ENCODE measurements around the gene SARM1. TPM values are rescaled to one million over a fixed set of nuclear protein-coding genes. Genes with fewer than 3 reads are reported as not detected.

SARM1 gene
- total and polyA plus RNA-seq, 2 of the 13 experiments (the other 11 are each of a cell fraction or from before 2014, with no cell fraction given) = 0.73 to 0.86 TPM

DNA sequence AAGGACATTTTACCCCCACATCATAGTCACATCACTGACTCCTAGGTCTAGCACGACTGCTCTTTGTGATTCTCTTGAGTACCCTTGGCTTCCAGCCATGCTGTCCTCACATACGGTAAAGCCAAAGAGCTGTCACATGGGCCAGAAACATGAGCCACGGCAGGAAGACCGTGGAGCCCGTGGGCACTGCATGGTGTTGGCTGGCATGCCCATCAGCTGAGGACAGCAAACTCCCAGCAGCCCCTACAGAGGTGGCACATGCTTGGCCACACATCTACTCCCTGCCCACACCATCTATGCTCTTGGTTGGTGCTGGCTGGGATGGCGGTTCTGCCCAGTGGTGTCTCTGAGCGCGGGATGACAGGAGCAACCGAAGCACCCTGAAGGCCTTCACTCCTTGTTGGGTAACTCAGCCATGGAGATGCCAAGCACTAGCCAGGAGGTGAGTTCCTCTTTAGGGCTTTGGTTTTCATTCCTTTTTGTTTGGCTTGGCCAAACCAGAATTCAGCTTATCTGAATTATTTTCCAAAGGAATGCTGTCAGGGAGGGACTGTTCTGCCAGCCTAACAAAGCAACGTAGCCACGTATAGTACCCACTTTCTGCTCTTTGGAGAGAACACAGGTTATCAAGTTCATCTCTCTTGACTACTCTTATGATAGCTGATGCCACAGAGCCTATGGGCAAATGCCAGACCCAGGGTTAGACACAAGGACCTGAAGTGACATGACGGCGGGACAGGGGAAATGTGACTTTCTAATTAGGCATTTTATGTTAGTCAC, 25.9 kb upstream of the SARM1 start (continued):
- peak in 1 of 2 experiments; percentile 39; a peak in 1 of 4 replicates for TF ChIP-seq POLR2A (IDR thresholded peaks at IDR 0.05; ENCODE audit: insufficient read depth in 1 of 2, low read depth in 2 of 2, low read length in 2 of 2)
- no peak for TF ChIP-seq NFRKB (IDR thresholded peaks at IDR 0.05)
- TF ChIP-seq ATF7 (IDR thresholded peaks at IDR 0.05) = no peak
- TF ChIP-seq ATF7 (CRISPR knock-in tag; IDR thresholded peaks at IDR 0.05) = no peak
- TF ChIP-seq ZNF816 (CRISPR knock-in tag; IDR thresholded peaks at IDR 0.05; ENCODE audit: borderline replicate concordance) = no peak

GRCh38 chr17:28346199-28346580, 25.3 kb upstream of the SARM1 start:
- no peaks in the 10 kb centered on the region for H4K20me1 ChIP-seq (ENCODE audit: insufficient read depth, low read length)
- DNase-seq (ENCODE audit: low spot score) (no peak), ATAC-seq (no peak), FAIRE-seq (no peak)
- no peaks in the 10 kb centered on the region for H3K79me2 ChIP-seq (ENCODE audit: insufficient read depth, low read length)
- 0 out of 2 replicates have a peak overlapping the region, but pooled peaks have one; percentile 9 for H3K9ac ChIP-seq (ENCODE audit: insufficient read depth, low read depth, low read length)
- no peaks in the 10 kb centered on the region for H3K9me3 ChIP-seq (ENCODE audit: low read length)
- CTCF ChIA-PET (ENCODE audit: low intra/inter-chr PET ratio, low total read pairs) = interaction anchor here (1.2 kb wide), 1 partner anchor 70 kb away, joined by 4 read pairs; no protein-coding TSS in a partner anchor
- H2AFZ ChIP-seq (ENCODE audit: low read length) = no peak overlapping the region
- no peak overlapping the region for H3K4me3 ChIP-seq (replicated peaks in 1 of 3; ENCODE audit: insufficient read depth in 1 of 3, low read depth in 2 of 3, low read length in 3 of 3)
- TF ChIP-seq SOX6 (IDR thresholded peaks at IDR 0.05) (no peak), SOX6 (CRISPR knock-in tag; IDR thresholded peaks at IDR 0.05) (no peak), KMT2A (CRISPR knock-in tag; IDR thresholded peaks at IDR 0.05) (0 out of 2 replicates have a peak, but pooled peaks have one; percentile 8), ZNF7 (CRISPR knock-in tag; IDR thresholded peaks at IDR 0.05) (no peak)
- peaks cover 31 to 74% of the 10 kb centered on the region in 2 experiments for H3K36me3 ChIP-seq (replicated peaks in 1 of 2; ENCODE audit: control insufficient read depth in 1 of 2, insufficient read depth in 2 of 2, low read length in 2 of 2)
- BruUV-seq (replicated peaks) = no TSS peak
- POLR2A ChIA-PET = interaction anchor here (0.9 to 5.7 kb wide), 8 partner anchors 11 to 142 kb away, joined by 3 to 68 read pairs (median 14); partner anchors contain the start of genes IFT20, POLDIP2, SLC46A1 and TMEM97
- intact Hi-C loops (cut with micrococcal nuclease; ENCODE audit: unreplicated experiment) (loop anchor here (5.0 kb wide), 1 partner anchor 114 kb away; no protein-coding TSS in a partner anchor), in situ Hi-C loops (cut with HindIII; ENCODE audit: extremely low pct_ligation_motif_present, low pct_unique_long_range_greater_than_20kb) (no loop called here)
- H3K27ac ChIP-seq (ENCODE audit: extremely low read length, insufficient read depth, low read length) = peak overlapping the region; percentile 43
- peaks cover 26% of the 10 kb centered on the region for H3K4me1 ChIP-seq (ENCODE audit: insufficient read depth, low read length)
- H3K4me2 ChIP-seq (ENCODE audit: low read depth, low read length) = peak overlapping the region; percentile 21; the same call in 1 of the 2 replicates
- no peaks in the 10 kb centered on the region for H3K27me3 ChIP-seq (ENCODE audit: control insufficient read depth in 1 of 2, insufficient read depth in 2 of 2, low read length in 2 of 2)
- WGBS (ENCODE audit: low lambda C conversion rate) = 98% methylated on average over 2 of the region's 2 CpGs
